ENCODE measurements around the gene CYBB. TPM values are rescaled to one million over a fixed set of nuclear protein-coding genes. Genes with fewer than 3 reads are reported as not detected.

Gene CYBB
- total and polyA plus RNA-seq, 2 of the 4 experiments (the other 2 are of a cell fraction), result not detected

DNA sequence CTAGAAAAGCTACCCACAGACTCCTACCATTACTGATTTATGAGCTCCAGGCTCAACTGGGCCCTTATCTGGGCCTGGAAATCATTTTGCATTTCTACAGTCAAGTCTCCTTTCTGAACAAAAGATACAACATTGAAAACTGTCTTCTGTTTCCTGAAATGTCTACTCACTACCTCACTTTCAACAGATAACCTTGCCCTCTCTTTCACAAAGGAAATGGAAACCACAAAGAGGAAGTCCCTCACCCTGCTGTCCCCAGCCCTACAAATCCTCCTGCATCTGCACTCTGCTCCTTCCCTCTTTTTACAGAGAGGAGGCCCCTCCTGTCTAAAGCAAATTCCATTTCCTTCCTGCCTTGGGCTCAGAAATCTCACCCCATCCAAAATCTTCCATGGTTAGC is 24.8 kb upstream of the CYBB start:
- dilution Hi-C loops (cut with HindIII; ENCODE audit: low sequenced_read_pairs, unreplicated experiment) (no loop called here), intact Hi-C loops (cut with micrococcal nuclease) (no loop called here), in situ Hi-C loops (cut with MboI; ENCODE audit: low sequenced_read_pairs) (no loop called here)
- H2BK5ac ChIP-seq (ENCODE audit: low read depth, low read length, poor library complexity, severe bottlenecking), result no peak overlapping the region
- H2AFZ ChIP-seq (replicated peaks; ENCODE audit: low read length, poor library complexity), result no peak overlapping the region
- no peaks in the 10 kb centered on the region for H3K4me1 ChIP-seq (ENCODE audit: control insufficient read depth, insufficient read depth, low read length)
- DNase-seq (no peak), ATAC-seq (ENCODE audit: low read depth) (no peak)
- peaks cover 4% of the 10 kb centered on the region for H3K27me3 ChIP-seq (ENCODE audit: control insufficient read depth, insufficient read depth, low read length)
- no peak overlapping the region for H3K18ac ChIP-seq (ENCODE audit: low read depth, low read length)
- no peak overlapping the region for H3K56ac ChIP-seq (ENCODE audit: extremely low read depth, insufficient read depth, low read length)
- no peak overlapping the region for H3K4me3 ChIP-seq (ENCODE audit: insufficient read depth, low read depth, low read length)
- no peak overlapping the region for H4K5ac ChIP-seq (ENCODE audit: low read depth, low read length)
- H2BK15ac ChIP-seq (ENCODE audit: low read depth, low read length), result no peak overlapping the region
- no peak overlapping the region for H3K4me2 ChIP-seq (ENCODE audit: low read depth, low read length)
- TF ChIP-seq MXI1 (IDR thresholded peaks at IDR 0.05; ENCODE audit: borderline replicate concordance, low read depth, low read length) (no peak), FOS (IDR thresholded peaks at IDR 0.05; ENCODE audit: low read depth, low read length) (no peak), NFE2L2 (IDR thresholded peaks at IDR 0.05; ENCODE audit: low read depth, low read length) (no peak)
- TF ChIP-seq, protein P1, sequence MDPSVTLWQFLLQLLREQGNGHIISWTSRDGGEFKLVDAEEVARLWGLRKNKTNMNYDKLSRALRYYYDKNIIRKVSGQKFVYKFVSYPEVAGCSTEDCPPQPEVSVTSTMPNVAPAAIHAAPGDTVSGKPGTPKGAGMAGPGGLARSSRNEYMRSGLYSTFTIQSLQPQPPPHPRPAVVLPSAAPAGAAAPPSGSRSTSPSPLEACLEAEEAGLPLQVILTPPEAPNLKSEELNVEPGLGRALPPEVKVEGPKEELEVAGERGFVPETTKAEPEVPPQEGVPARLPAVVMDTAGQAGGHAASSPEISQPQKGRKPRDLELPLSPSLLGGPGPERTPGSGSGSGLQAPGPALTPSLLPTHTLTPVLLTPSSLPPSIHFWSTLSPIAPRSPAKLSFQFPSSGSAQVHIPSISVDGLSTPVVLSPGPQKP (IDR thresholded peaks at IDR 0.05; ENCODE audit: borderline replicate concordance, low read depth, low read length), result no peak
- H3K14ac ChIP-seq (replicated peaks; ENCODE audit: low read depth, low read length), result no peak overlapping the region
- ChIA-PET POLR2A (ENCODE audit: unreplicated experiment) (no interaction called here), CTCF (interaction anchor here (1.5 kb wide), 1 partner anchor 9 kb away, joined by 4 read pairs; no protein-coding TSS in a partner anchor)
- H2AK9ac ChIP-seq (replicated peaks; ENCODE audit: low read depth, low read length, poor library complexity), result no peak overlapping the region
- no peak overlapping the region for H3K9ac ChIP-seq (ENCODE audit: low read depth, low read length)
- H3K9me1 ChIP-seq (ENCODE audit: insufficient read depth, low read length), result no peaks in the 10 kb centered on the region
- H4K8ac ChIP-seq (ENCODE audit: low read depth in 2 of 2, low read length in 2 of 2), result no peak overlapping the region
- no peak overlapping the region for H2AK5ac ChIP-seq (ENCODE audit: low read depth, low read length)
- H3K4ac ChIP-seq (ENCODE audit: low read depth, low read length), result no peak overlapping the region
- H4K91ac ChIP-seq (ENCODE audit: insufficient read depth, low read depth, low read length), result no peak overlapping the region
- no TSS peak for BruUV-seq (replicated peaks)
- H4K20me1 ChIP-seq (ENCODE audit: insufficient read depth, low read length), result no peaks in the 10 kb centered on the region
- no peaks in the 10 kb centered on the region for H3K36me3 ChIP-seq (ENCODE audit: control insufficient read depth, insufficient read depth, low read length)
- H3K79me1 ChIP-seq (ENCODE audit: low read depth in 1 of 2, low read length in 2 of 2), result no peaks in the 10 kb centered on the region
- no peak overlapping the region for H3K27ac ChIP-seq (ENCODE audit: insufficient read depth, low read length)
- no peak overlapping the region for H2BK20ac ChIP-seq (ENCODE audit: low read depth, low read length)
- no peak overlapping the region for H3K23ac ChIP-seq (ENCODE audit: low read depth, low read length)
- H3K9me3 ChIP-seq (ENCODE audit: control insufficient read depth, insufficient read depth, low read length), result no peaks in the 10 kb centered on the region
- no peak overlapping the region for H2BK120ac ChIP-seq (ENCODE audit: low read depth, low read length)

Data from IMR-90 (cell line).